NT2/D1 (cell line): ENCODE results near the gene MUC5AC.

Experiments used
- SUZ12 ChIP-seq: IDR thresholded peaks from 2 replicates; pipeline ENCODE4 v1.6.1; 2011; ENCODE audit not compliant: insufficient read length, insufficient read depth; ENCODE audit errors: extremely low read depth
- YY1 ChIP-seq: IDR thresholded peaks from 2 replicates; pipeline ENCODE4 v1.6.1; 2011; ENCODE audit not compliant: insufficient read length, insufficient read depth
- ZNF274 ChIP-seq: IDR thresholded peaks from 2 replicates; pipeline ENCODE4 v1.6.1; 2011; ENCODE audit warnings: mild to moderate bottlenecking, low read depth, low read length

DNA sequence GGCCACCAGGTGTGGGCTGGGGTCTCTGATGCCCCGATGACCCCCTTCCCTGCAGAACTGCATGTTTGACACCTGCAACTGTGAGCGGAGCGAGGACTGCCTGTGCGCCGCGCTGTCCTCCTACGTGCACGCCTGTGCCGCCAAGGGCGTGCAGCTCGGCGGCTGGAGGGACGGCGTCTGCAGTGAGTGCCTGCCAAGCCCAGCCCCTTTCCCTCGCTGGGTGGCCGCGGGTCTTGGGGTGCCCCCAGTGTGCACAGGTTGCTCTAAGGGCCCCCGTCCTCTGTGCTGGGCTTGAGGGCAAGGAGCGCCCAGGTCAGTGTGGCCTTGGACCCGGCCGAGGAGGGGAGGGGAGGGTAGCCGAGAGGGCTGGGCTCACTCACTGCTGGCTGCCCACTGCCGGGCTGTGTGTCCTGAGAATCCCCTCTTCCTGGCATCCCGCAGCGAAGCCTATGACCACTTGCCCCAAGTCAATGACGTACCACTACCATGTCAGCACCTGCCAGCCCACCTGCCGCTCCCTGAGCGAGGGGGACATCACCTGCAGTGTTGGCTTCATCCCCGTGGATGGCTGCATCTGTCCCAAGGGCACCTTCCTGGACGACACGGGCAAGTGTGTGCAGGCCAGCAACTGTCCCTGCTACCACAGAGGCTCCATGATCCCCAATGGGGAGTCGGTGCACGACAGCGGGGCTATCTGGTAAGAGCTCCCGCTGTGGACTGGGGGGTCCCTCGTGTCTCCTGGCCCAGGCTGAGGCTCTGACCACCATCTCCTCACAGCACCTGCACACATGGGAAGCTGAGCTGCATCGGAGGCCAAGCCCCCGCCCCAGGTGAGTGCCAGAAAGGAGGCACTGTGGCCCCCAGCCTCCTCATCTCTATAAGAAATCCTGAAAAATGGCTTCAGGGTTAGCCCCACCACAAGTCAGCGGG is 17.0 kb downstream of the MUC5AC start:
- TF ChIP-seq SUZ12 (no peak), YY1 (no peak), ZNF274 (no peak)
